ENCODE data around the gene CCDC9B.

The CCDC9B gene

DNA sequence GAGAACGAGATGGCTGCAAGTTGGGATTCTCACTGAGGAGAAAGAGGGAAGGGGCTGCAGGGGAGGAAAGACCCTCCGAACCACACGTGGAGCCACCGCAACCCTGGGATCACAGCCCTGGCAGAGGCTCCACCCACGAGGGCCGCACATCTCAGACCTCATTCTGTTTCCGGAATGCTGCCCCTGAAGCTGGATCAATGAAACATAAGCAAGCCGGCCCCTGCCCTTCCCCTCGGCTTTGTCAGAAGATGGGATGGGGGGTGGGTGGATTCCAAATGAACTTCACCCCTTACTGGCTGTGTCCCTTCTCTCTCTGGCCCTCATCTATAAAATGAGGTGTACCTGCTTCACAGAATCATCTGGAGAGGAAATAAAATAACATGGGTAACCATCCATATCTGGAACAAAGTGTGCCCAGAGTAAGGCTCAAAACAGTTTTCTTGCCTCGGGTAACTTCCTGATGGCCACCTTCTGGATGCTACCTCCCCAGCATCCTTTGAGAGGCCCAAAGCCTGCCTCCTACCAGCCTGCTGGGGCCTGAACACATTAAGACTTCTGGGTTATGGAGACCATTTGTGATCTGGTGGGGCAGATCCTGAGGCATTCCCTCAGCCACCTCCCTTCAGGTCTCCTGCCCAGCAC lies 4.6 kb upstream of the CCDC9B start:
- no peak for DNase-seq (ENCODE audit: low spot score)

DNA sequence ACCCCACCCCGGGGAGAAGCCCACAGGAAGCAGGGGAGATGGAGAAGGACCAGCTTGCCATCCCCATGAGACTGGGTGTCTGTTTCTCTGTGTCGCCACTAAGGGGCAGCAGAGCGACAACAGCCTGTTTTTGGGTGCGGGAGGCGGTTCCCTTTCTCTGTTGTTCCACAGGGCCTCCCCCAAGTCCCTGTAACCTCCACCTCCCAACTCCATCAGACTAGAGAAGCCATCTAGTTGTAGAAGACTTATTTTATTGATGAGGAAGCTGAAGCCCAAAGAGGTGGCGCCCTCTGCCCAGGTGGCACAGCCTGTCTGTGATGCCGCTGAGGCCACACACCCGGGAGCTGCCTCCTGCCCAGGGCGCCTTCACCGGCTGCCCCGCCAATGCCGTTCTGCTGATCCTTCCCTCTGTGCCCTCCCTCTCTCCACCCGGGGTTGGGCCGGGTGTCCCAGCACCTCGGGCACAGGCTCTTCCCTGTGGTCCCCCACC lies 3.9 kb upstream of the CCDC9B start:
- DNase-seq (ENCODE audit: low spot score): peak; percentile 67

- no peak for DNase-seq (ENCODE audit: low spot score)
These were observed 3.5 kb upstream of the CCDC9B start for GRCh38 chr15:40344217-40344616.

GRCh38 chr15:40343512-40343911 lies 2.8 kb upstream of the CCDC9B start:
- DNase-seq (ENCODE audit: low spot score): no peak

DNA sequence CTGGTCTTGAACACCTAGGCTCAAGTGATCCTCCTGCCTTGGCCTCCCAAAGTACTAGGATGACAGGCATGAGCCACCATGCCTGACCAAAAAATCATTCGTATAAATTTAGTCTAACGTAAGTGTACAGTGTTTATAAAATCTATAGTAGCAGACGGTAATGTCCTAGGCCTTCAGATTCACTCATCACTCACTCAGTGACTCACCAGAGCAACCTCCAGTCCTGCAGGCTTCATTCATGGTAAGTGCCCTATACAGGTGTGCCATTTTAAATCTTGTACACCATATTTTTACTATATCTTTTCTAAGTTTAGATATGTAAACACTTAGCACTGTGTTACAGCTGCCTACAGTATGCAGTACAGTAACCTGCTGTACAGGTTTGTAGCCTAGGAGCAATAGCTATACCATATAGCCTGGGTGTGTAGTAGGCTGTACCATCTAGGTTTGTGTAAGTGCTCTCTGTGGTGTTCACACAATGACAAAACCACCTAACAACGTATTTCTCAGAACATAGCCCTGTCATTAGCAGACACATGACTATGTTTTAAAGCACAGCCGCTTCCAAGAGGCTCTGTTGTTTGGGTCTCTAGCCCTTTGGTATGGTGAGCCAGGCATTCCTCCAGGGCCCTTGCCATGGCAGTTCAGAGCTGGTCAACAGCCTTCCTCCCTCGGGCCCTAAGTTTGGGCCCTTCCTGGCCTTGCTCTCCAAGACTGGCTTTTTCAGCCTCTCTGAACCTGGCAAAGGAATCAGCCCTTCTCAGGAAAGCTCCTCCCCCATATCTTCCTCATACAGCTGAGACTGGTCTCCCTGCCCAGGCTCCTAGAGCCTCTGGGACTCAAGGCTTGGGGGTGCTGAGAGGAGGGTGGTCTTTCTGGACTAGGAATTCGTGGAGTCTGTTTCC lies 1.9 kb upstream of the CCDC9B start:
- no peak for DNase-seq (ENCODE audit: low spot score)

DNA sequence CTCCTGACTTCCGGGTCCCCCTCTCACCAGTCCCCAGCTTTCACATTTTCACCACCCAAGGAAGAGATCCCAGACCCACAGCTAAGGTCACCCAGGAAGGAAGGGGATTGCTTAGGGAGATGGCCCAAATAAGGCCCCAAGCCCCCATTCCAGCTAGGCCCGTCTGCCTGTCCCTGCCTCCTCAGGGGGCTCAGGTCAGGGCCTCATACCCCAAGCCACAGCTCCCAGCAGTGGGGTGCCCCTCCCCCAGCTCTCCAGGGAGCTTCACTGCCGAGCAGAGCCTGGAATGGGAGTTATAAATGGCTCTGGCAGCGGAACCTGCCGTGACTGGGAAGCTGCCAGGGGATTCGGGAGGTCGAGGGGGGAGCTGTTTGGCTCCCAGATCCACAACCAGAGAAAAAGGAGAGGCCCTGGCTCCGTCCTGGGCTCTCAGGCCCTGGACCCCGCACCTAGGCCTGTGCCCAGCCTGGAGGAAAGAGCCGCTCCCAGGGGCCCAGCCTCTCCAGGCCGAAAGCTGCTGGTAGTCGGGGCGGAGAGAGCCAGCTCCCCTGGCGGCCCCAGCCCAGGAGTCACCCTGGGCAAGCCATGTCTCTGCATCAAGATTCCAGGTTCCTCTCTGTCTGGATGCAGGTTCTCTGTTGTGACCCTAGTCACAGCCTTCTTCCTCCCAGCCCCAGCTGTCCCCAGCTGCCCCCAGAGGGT lies 550 bp downstream of the CCDC9B start:
- DNase-seq (ENCODE audit: low spot score): no peak

GRCh38 chr15:40339621-40339945 lies 1.2 kb downstream of the CCDC9B start:
- DNase-seq (ENCODE audit: low spot score): no peak

- no peak for DNase-seq (ENCODE audit: low spot score)
These were observed 1.7 kb downstream of the CCDC9B start for GRCh38 chr15:40338921-40339620.

GRCh38 chr15:40338041-40338657 lies 2.6 kb downstream of the CCDC9B start:
- DNase-seq (ENCODE audit: low spot score): peak; percentile 78

DNA sequence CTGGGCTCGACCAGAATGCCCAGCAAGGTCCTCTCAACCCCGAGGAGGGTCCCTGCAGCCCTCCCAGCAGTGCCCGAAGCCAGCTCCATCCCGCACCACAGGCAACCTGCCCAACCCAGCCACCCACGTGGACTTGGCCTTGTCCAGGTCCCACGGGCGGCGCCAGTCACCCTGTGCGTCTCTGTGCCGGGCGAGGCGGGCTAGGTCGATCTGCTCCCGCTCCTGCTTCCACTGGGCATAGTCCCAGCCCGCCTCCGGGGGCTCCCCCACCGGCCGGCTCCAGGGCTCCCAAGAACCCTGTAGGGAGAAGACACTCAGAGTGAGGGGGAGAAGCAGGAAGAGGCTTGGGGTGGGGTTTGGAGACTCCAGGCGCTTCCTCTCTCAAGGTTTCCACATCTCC lies 3.1 kb downstream of the CCDC9B start:
- no peak for DNase-seq (ENCODE audit: low spot score)

DNA sequence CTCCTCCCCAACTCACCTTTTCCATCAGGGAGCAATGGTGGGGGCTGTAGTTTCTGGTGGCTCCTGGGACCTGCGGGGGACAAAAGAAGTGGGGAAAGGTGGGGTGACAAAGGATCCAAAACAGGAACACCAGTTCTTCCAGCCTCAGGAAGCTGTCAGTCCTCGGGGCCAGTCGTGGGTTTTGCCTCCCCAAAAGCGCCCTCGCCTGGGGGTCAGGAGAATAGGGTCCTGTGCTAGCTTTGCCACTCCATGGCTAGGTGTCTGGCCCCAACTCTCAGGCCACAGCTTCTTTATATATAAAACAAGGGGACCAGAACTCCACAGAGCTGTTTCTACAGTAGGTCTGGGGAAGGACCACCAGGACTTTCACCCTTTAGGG lies 4.0 kb downstream of the CCDC9B start:
- DNase-seq (ENCODE audit: low spot score): peak; percentile 12

GRCh38 chr15:40335938-40336743 lies 4.6 kb downstream of the CCDC9B start:
- DNase-seq (ENCODE audit: low spot score): no peak

- DNase-seq (ENCODE audit: low spot score): no peak
These were observed 5.6 kb downstream of the CCDC9B start for GRCh38 chr15:40334941-40335795.

DNA sequence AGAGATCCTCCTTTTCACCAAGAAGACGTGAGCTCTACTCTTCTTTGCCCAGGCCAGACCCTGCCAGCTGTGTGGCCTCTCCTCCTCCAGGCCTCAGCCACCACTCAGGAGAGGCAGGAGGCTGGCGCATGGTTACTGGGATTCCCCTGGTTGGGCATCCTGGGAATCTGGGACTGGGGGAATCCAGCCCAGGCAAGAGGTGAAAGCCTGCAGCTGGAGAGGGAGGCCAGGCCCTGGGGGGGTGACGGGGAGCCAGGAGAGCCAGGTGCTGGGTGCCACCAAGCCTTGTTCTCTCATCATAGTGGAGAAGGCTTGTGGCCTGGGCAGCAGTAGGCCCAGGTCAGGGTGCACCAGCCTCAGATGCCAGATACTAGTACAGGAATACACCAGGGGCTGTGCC lies 6.2 kb downstream of the CCDC9B start:
- no peak for DNase-seq (ENCODE audit: low spot score)

- DNase-seq (ENCODE audit: low spot score): peak; percentile 45
These were observed 6.7 kb downstream of the CCDC9B start for GRCh38 chr15:40333922-40334492.

- no peak for DNase-seq (ENCODE audit: low spot score)
These were observed 8.5 kb downstream of the CCDC9B start for GRCh38 chr15:40332113-40332781.

GRCh38 chr15:40331637-40332036 lies 9.1 kb downstream of the CCDC9B start:
- no peak for DNase-seq (ENCODE audit: low spot score)

DNA sequence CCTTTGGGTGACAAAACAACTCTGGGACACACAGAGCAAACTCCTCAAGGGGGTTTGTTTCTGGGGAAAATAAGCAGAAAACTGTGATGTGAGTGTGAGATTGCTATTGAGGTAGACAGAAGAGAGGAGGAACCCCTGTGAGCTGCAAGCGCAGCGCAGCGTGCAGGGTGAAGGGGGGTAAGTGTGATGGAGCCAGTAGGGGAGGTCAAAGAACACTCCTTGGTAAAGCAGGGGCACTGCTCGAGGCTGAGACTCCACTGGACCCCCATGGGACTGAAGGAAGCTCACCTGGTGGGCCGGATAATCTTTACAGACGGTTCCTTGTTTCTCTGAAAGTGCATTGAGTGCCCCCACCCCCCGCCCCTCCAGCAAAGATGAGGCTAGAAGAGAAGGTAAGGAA lies 9.7 kb downstream of the CCDC9B start:
- no peak for DNase-seq (ENCODE audit: low spot score)

DNA sequence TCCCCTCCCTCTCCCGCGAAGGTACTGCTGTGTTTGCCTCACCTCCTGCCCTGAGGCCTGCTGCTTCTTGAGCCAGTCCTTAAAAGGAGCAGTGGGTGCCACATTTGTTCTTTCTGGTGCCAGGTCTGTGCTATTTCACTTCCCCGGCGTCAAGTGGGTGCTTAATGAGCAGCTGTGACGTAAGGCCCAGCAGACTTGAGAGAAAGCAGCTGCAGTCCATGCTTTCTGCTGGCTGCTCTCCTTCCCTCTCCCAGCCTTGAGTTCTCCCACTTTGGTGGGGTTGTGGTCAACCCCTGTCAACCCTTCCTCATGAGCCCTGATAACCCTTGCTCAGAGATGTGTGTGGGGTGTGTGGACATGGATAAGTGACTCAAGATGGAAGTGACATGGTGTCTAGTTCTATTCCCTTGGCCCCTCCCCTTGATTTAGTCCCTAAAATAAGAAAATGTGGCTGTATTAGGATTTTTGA lies 10.3 kb downstream of the CCDC9B start:
- no peak for DNase-seq (ENCODE audit: low spot score)

Measured in CD4-positive, alpha-beta T cell treated with Interleukin-6 at 100 ng/mL for 8 hours (primary cell).